AML-193 (cell line): ENCODE data around the gene ACOXL.
A peak's percentile ranks its signal among the peaks of the same experiment; 100 is the strongest.

Experiments
- DNase-seq, 2 experiments: peaks; one replicate each; lab custom pipeline; 2025; lab: John Stamatoyannopoulos, UW

The ACOXL gene

GRCh38 chr2:110755491-110756078, 23.2 kb downstream of the ACOXL start:
- DNase-seq, result peak; percentile 26 to 35

GRCh38 chr2:110759411-110759810, 27.0 kb downstream of the ACOXL start:
- DNase-seq, result no peak

GRCh38 chr2:110764931-110765330, 32.6 kb downstream of the ACOXL start:
- no peak for DNase-seq

GRCh38 chr2:110766291-110766690, 33.9 kb downstream of the ACOXL start:
- no peak for DNase-seq

GRCh38 chr2:110768591-110768990, 36.2 kb downstream of the ACOXL start:
- no peak for DNase-seq

GRCh38 chr2:110770404-110770958, 38.1 kb downstream of the ACOXL start:
- DNase-seq, result no peak

GRCh38 chr2:110770959-110771431, 38.6 kb downstream of the ACOXL start:
- no peak for DNase-seq

- DNase-seq, result no peak
Observed at GRCh38 chr2:110771547-110772382, 39.4 kb downstream of the ACOXL start.

GRCh38 chr2:110772383-110772755, 40.0 kb downstream of the ACOXL start:
- DNase-seq, result no peak

GRCh38 chr2:110773401-110773921, 41.1 kb downstream of the ACOXL start:
- no peak for DNase-seq

- DNase-seq, result no peak
Observed at GRCh38 chr2:110774701-110775100, 42.3 kb downstream of the ACOXL start.

GRCh38 chr2:110777531-110778311, 45.3 kb downstream of the ACOXL start:
- DNase-seq, result no peak

GRCh38 chr2:110780461-110780860, 48.1 kb downstream of the ACOXL start:
- no peak for DNase-seq

- DNase-seq, result no peak
Observed at GRCh38 chr2:110783196-110783873, 51.0 kb downstream of the ACOXL start.

- DNase-seq, result no peak
Observed at GRCh38 chr2:110784047-110784631, 51.8 kb downstream of the ACOXL start.

- no peak for DNase-seq
Observed at GRCh38 chr2:110785439-110785838, 53.1 kb downstream of the ACOXL start.

GRCh38 chr2:110788976-110789375, 56.6 kb downstream of the ACOXL start:
- no peak for DNase-seq

- DNase-seq, result no peak
Observed at GRCh38 chr2:110789706-110790105, 57.3 kb downstream of the ACOXL start.

- DNase-seq, result no peak
Observed at GRCh38 chr2:110790907-110791306, 58.5 kb downstream of the ACOXL start.

- DNase-seq, result no peak
Observed at GRCh38 chr2:110791435-110791834, 59.1 kb downstream of the ACOXL start.

- no peak for DNase-seq
Observed at GRCh38 chr2:110793034-110793433, 60.7 kb downstream of the ACOXL start.
